GM12891 (cell line): ENCODE data around the gene CNTD1.

Experiments used
- PAX5 ChIP-seq: IDR thresholded peaks from 2 replicates; pipeline ENCODE4 v1.6.1; 2011; ENCODE audit warnings: low read length, moderate library complexity, mild to moderate bottlenecking; ENCODE audit not compliant: insufficient read depth, severe bottlenecking
- POLR2A ChIP-seq: IDR thresholded peaks from 2 replicates; pipeline ENCODE4 v1.6.1; 2011; ENCODE audit warnings: low read depth, low read length, control low read depth
- POLR2AphosphoS5 ChIP-seq: IDR thresholded peaks from 2 replicates; pipeline ENCODE4 v1.6.1; 2011; ENCODE audit warnings: low read depth, low read length, control low read depth
- SPI1 ChIP-seq: IDR thresholded peaks from 2 replicates; pipeline ENCODE4 v1.6.1; 2011; ENCODE audit warnings: low read depth, low read length, control low read depth
- TAF1 ChIP-seq: IDR thresholded peaks from 2 replicates; pipeline ENCODE4 v1.6.1; 2011; ENCODE audit warnings: low read depth, low read length, control low read depth

DNA sequence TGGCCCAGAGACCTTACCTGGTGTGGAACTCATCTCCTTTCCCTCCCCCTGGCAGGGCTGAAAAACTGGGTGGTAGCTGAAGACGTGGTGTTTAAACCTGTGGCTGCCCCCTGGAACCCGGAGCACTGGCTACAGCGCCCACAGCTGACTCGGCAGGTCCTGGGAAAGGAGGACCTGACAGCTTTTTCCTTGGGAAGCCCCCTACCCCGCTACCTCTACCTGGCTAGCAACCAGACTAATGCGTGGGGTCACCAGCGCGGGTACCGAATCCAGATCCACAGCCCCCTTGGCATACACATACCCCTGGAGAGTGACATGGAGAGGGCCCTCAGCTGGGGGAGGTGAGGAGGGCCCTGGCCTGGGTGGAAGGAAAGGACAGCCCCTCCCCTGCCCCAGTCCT, 50.4 kb downstream of the CNTD1 start:
- TF ChIP-seq POLR2A = no peak
- no peak for TF ChIP-seq POLR2AphosphoS5
- TF ChIP-seq SPI1 = no peak
- TF ChIP-seq TAF1 = no peak
- no peak for TF ChIP-seq PAX5
